Suprapubic skin (tissue), 3 donors: ENCODE results near the gene GAS2L2.
"Not testable (repeated sequence)": the region's sequence is repeated elsewhere in the genome, so short reads cannot be mapped to it uniquely, and the experiment has no call there.

Experiments
- POLR2A ChIP-seq, 2 donors: fragments of 450-650 bp; IDR thresholded peaks; one replicate each; pipeline ENCODE4 v1.6.1; 2017; ENCODE audit warnings: antibody characterized with exemption in 2 of 2, mild to moderate bottlenecking in 2 of 2, moderate library complexity in 2 of 2
- TF ChIP-seq, protein P1 (sequence below), 2 donors: fragments of 200-600 bp in 1 of 2; fragments of 450-650 bp in 1 of 2; sonication (generic) in 1 of 2; IDR thresholded peaks; one replicate each; pipeline ENCODE4 v1.5.1; 2016 to 2019; ENCODE audit warnings: antibody characterized with exemption in 2 of 2, mild to moderate bottlenecking in 1 of 2, moderate library complexity in 1 of 2

- TF ChIP-seq POLR2A (IDR thresholded peaks at IDR 0.05), result not testable (repeated sequence)
- TF ChIP-seq, protein P1, sequence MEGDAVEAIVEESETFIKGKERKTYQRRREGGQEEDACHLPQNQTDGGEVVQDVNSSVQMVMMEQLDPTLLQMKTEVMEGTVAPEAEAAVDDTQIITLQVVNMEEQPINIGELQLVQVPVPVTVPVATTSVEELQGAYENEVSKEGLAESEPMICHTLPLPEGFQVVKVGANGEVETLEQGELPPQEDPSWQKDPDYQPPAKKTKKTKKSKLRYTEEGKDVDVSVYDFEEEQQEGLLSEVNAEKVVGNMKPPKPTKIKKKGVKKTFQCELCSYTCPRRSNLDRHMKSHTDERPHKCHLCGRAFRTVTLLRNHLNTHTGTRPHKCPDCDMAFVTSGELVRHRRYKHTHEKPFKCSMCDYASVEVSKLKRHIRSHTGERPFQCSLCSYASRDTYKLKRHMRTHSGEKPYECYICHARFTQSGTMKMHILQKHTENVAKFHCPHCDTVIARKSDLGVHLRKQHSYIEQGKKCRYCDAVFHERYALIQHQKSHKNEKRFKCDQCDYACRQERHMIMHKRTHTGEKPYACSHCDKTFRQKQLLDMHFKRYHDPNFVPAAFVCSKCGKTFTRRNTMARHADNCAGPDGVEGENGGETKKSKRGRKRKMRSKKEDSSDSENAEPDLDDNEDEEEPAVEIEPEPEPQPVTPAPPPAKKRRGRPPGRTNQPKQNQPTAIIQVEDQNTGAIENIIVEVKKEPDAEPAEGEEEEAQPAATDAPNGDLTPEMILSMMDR (IDR thresholded peaks at IDR 0.05), result not testable (repeated sequence)
Observed at GRCh38 chr17:35751541-35751940, 1.5 kb downstream of the GAS2L2 start.
